Fibroblast of lung (primary cell): ENCODE data around the gene HMGCS1. TPM values are rescaled to one million over a fixed set of nuclear protein-coding genes. Genes with fewer than 3 reads are reported as not detected.
"Not testable (repeated sequence)": the region's sequence is repeated elsewhere in the genome, so short reads cannot be mapped to it uniquely, and the experiment has no call there.

Experiments
- DNase-seq, 2 donors: peaks; one replicate each; pipeline versions ENCODE4 v3.0.0 to v3.0.0-alpha.2; 2010; ENCODE audit warnings: low read depth in 2 of 2
- H2AFZ ChIP-seq: 2 replicates; pipeline ENCODE4 v1.5.1; 2012; ENCODE audit warnings: low read length, control low read depth, inconsistent platforms
- H3K27ac ChIP-seq: 2 replicates; pipeline ENCODE4 v1.5.1; 2011; ENCODE audit warnings: low read length, control low read depth; ENCODE audit not compliant: insufficient read depth
- H3K27me3 ChIP-seq: 2 replicates; pipeline ENCODE4 v1.5.1; 2011; ENCODE audit warnings: mild to moderate bottlenecking, low read length; ENCODE audit not compliant: control insufficient read depth, insufficient read depth
- H3K36me3 ChIP-seq: 2 replicates; pipeline ENCODE4 v1.5.1; 2011; ENCODE audit warnings: low read length; ENCODE audit not compliant: control insufficient read depth, insufficient read depth
- H3K4me1 ChIP-seq: 2 replicates; pipeline ENCODE4 v1.5.1; 2011; ENCODE audit warnings: low read length; ENCODE audit not compliant: control insufficient read depth, insufficient read depth; ENCODE audit errors: extremely low read depth
- H3K4me2 ChIP-seq: 2 replicates; pipeline ENCODE4 v1.5.1; 2011; ENCODE audit warnings: low read length, control low read depth; ENCODE audit not compliant: insufficient read depth; ENCODE audit errors: extremely low read depth
- H3K4me3 ChIP-seq, 4 experiments: fragments of 200-600 bp in 1 of 4; sonication (generic) in 1 of 4; replicated peaks in 1 of 4; 2 replicates each; pipeline ENCODE4 v1.5.1; 2011 to 2016; ENCODE audit warnings: low read length in 4 of 4, low read depth in 3 of 4, mild to moderate bottlenecking in 3 of 4, control low read depth in 2 of 4, inconsistent platforms in 1 of 4, mixed read lengths in 1 of 4; ENCODE audit not compliant: insufficient read depth in 1 of 4; ENCODE audit errors: control extremely low read depth in 1 of 4
- H3K79me2 ChIP-seq: 2 replicates; pipeline ENCODE4 v1.5.1; 2012; ENCODE audit warnings: mild to moderate bottlenecking, low read length, inconsistent platforms; ENCODE audit not compliant: control insufficient read depth, insufficient read depth
- H3K9ac ChIP-seq: 2 replicates; pipeline ENCODE4 v1.5.1; 2011; ENCODE audit warnings: mild to moderate bottlenecking, low read length, control low read depth; ENCODE audit not compliant: insufficient read depth
- H3K9me3 ChIP-seq: 2 replicates; pipeline ENCODE4 v1.5.1; 2012; ENCODE audit warnings: low read depth, low read length; ENCODE audit not compliant: control insufficient read depth, insufficient read depth
- H4K20me1 ChIP-seq: 2 replicates; pipeline ENCODE4 v1.5.1; 2011; ENCODE audit warnings: low read length; ENCODE audit not compliant: control insufficient read depth, insufficient read depth; ENCODE audit errors: extremely low read depth
- EZH2 ChIP-seq: IDR thresholded peaks from 2 replicates; pipeline ENCODE4 v1.5.1; 2012; ENCODE audit warnings: low read length, control low read depth, mild to moderate bottlenecking; ENCODE audit errors: missing control alignments
- polyA plus RNA-seq, 2 donors: library from polyadenylated mRNA; depleted of rRNA in 1 of 2; stranded (reverse) in 1 of 2; unstranded in 1 of 2; fragments of >200 nt; gene quantifications; 2 replicates each; pipeline ENCODE4 v1.2.1, GENCODE V29; 2011 to 2012; ENCODE audit warnings: missing spikeins in 1 of 2
- total RNA-seq: library from RNA; depleted of rRNA; stranded (reverse); fragments of >200 nt; gene quantifications from 2 replicates; pipeline ENCODE4 v1.2.1, GENCODE V29; 2014
- TF ChIP-seq, protein P1 (sequence below), 2 donors: IDR thresholded peaks in 1 of 2; conservative IDR thresholded peaks in 1 of 2; 1 replicate in 1 of 2; 2 replicates in 1 of 2; pipeline ENCODE4 v1.5.1; 2011 to 2012; ENCODE audit warnings: low read length in 2 of 2, control low read depth in 1 of 2, inconsistent platforms in 1 of 2, low read depth in 1 of 2, mild to moderate bottlenecking in 1 of 2

HMGCS1 gene
- total and polyA plus RNA-seq, 2 donors (not counting 1 experiment from before 2014, with no cell fraction given): 203 to 253 TPM

DNA sequence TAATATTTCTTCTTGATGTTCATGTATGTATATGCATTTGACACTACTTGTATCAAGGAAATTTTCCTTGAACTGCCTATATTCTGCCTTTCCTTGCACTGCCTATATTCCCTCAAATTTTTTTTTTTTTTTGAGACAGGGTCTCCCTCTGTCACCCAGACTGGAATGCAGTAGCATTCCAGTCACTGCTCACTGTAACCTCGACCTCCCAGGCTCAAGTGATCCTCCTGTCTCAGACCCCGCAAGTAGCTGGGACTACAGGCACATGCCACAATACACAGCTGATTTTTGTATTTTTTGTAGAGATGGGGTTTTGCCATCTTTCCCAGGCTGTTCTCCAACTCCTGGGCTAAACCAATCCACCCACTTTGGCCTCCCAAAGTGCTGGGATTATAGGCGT is 4.1 kb downstream of the HMGCS1 start:
- no peak overlapping the region for H3K27ac ChIP-seq
- H3K27me3 ChIP-seq: no peaks in the 10 kb centered on the region
- TF ChIP-seq, protein P1, sequence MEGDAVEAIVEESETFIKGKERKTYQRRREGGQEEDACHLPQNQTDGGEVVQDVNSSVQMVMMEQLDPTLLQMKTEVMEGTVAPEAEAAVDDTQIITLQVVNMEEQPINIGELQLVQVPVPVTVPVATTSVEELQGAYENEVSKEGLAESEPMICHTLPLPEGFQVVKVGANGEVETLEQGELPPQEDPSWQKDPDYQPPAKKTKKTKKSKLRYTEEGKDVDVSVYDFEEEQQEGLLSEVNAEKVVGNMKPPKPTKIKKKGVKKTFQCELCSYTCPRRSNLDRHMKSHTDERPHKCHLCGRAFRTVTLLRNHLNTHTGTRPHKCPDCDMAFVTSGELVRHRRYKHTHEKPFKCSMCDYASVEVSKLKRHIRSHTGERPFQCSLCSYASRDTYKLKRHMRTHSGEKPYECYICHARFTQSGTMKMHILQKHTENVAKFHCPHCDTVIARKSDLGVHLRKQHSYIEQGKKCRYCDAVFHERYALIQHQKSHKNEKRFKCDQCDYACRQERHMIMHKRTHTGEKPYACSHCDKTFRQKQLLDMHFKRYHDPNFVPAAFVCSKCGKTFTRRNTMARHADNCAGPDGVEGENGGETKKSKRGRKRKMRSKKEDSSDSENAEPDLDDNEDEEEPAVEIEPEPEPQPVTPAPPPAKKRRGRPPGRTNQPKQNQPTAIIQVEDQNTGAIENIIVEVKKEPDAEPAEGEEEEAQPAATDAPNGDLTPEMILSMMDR (conservative IDR thresholded peaks at IDR 0.05 in 1 of 2, IDR thresholded peaks at IDR 0.05 in 1 of 2; ENCODE audit: low read depth in 1 of 2, low read length in 2 of 2): no peak
- no peak for TF ChIP-seq EZH2
- DNase-seq: no peak
- no peak overlapping the region for H2AFZ ChIP-seq
- peaks cover 72% of the 10 kb centered on the region for H3K79me2 ChIP-seq
- no peak overlapping the region for H3K9ac ChIP-seq
- peaks cover 2% of the 10 kb centered on the region for H3K4me1 ChIP-seq
- H3K9me3 ChIP-seq: no peaks in the 10 kb centered on the region
- peak overlapping the region; percentile 36 for H3K4me2 ChIP-seq
- H3K4me3 ChIP-seq: peak overlapping the region in 3 of 4 experiments; percentile 93 to 99 (median 96)
- peaks cover 6% of the 10 kb centered on the region for H4K20me1 ChIP-seq
- H3K36me3 ChIP-seq: no peaks in the 10 kb centered on the region

DNA sequence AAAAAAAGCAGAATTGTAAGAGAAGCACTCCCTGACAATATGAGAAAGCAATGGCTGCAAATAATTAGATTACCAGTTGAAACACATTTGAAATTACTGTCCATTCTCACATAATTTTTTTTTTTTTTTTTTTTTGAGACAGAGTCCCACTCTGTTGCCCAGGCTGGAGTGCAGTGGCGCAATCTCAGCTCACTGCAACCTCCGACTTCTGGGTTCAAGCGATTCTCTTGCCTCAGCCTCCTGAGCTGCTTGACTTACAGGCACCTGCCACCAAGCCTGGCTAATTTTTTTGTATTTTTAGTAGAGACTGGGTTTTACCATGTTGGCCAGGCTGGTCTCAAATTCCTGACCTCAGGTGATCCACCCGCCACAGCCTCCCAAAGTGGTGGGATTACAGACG is 6.3 kb downstream of the HMGCS1 start:
- H2AFZ ChIP-seq, H3K4me2 ChIP-seq, H3K4me1 ChIP-seq, H3K9ac ChIP-seq, DNase-seq, H4K20me1 ChIP-seq, H3K27ac ChIP-seq, H3K36me3 ChIP-seq, H3K4me3 ChIP-seq, H3K27me3 ChIP-seq, H3K9me3 ChIP-seq: not testable (repeated sequence)
- peaks cover 80% of the 10 kb centered on the region for H3K79me2 ChIP-seq

GRCh38 chr5:43305948-43306565 is 7.2 kb downstream of the HMGCS1 start:
- Histone ChIP-seq H2AFZ (no peak overlapping the region), H3K9me3 (no peaks in the 10 kb centered on the region), H3K36me3 (no peaks in the 10 kb centered on the region), H3K4me2 (no peak overlapping the region), H3K27me3 (no peaks in the 10 kb centered on the region), H3K9ac (no peak overlapping the region), H4K20me1 (peaks cover 6% of the 10 kb centered on the region), H3K79me2 (peaks cover 80% of the 10 kb centered on the region), H3K27ac (no peak overlapping the region), H3K4me3 (no peak overlapping the region), H3K4me1 (peaks cover 5% of the 10 kb centered on the region)
- TF ChIP-seq, protein P1 (conservative IDR thresholded peaks at IDR 0.05 in 1 of 2, IDR thresholded peaks at IDR 0.05 in 1 of 2; ENCODE audit: low read depth in 1 of 2, low read length in 2 of 2): peak; percentile 41 to 73
- no peak for TF ChIP-seq EZH2
- DNase-seq: peak; percentile 59 to 87
